ENCODE results near the gene ESAM.

DNA sequence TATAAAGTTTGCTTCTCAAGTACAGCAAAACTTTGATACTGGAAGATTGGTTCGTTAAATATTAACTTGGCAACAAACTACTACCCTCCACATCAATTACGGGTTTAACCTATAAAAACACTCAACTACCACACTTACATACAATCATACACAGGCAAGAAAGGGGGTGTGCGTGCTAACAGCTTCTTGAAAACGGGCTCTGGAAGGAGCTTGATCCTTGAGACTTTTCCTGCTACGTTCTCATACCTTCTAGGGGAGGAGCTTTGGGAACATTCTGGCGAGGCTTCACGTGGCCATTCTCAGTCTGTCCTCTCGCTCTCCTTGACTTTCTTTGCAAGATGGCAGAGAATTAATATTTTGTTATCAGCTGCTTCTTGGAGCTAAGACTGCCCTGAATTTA lies 6.8 kb upstream of the ESAM start:
- TF ChIP-seq, protein P1, sequence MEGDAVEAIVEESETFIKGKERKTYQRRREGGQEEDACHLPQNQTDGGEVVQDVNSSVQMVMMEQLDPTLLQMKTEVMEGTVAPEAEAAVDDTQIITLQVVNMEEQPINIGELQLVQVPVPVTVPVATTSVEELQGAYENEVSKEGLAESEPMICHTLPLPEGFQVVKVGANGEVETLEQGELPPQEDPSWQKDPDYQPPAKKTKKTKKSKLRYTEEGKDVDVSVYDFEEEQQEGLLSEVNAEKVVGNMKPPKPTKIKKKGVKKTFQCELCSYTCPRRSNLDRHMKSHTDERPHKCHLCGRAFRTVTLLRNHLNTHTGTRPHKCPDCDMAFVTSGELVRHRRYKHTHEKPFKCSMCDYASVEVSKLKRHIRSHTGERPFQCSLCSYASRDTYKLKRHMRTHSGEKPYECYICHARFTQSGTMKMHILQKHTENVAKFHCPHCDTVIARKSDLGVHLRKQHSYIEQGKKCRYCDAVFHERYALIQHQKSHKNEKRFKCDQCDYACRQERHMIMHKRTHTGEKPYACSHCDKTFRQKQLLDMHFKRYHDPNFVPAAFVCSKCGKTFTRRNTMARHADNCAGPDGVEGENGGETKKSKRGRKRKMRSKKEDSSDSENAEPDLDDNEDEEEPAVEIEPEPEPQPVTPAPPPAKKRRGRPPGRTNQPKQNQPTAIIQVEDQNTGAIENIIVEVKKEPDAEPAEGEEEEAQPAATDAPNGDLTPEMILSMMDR (IDR thresholded peaks at IDR 0.05; ENCODE audit: low read depth, low read length) = no peak
- TF ChIP-seq POLR2A (IDR thresholded peaks at IDR 0.05; ENCODE audit: extremely low read depth, insufficient read length) (no peak), MYC (IDR thresholded peaks at IDR 0.05; ENCODE audit: low read depth, low read length) (no peak)
- TF ChIP-seq, protein P2, sequence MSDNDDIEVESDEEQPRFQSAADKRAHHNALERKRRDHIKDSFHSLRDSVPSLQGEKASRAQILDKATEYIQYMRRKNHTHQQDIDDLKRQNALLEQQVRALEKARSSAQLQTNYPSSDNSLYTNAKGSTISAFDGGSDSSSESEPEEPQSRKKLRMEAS (IDR thresholded peaks at IDR 0.05; ENCODE audit: low read depth, low read length) = no peak
